NCI-H69 (cell line): ENCODE data around the gene ELFN1.
"Not testable (repeated sequence)": the region's sequence is repeated elsewhere in the genome, so short reads cannot be mapped to it uniquely, and the experiment has no call there.

Experiments
- DNase-seq: peaks from one replicate; lab custom pipeline; 2025; lab: John Stamatoyannopoulos, UW

ELFN1 gene

DNA sequence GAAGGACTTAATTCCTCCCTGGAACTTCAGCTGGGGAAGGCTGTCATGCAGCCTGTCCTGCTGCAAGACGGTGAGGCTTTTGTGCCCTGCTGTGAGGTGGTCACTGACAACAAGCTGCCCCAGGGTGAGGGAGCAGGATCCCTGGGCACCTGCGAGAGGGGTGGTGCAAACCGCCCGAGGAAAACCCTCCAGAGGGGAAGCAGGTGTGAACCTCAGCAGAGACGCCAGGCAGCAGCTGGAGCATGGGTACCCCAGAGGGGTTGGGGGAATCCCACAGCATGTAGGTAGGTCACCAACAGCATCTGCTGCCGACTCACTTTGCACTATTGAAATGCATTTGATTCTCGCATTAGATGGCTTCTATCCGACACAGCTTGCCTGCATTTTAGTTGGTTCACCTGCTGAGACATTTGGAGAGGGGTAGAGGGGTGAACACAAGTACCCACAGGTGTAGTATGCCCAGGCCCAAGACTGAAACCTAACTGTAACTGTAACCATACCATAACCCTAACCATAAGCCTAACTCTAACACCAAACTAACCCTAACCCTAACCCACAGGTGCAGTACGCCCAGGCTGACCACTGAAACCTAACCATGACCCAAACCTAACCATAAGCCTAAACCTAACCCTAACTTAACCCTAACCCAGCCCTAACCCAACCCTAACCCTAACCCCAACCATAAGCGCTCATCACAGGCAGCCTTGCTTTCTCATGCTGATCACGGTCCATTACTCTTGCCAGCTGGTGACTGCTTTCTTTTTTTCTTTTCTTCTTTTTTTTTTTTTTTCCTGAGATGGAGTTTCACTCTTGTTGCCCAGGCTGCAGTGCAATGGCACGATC lies 85.9 kb downstream of the ELFN1 start:
- DNase-seq, result no peak

DNA sequence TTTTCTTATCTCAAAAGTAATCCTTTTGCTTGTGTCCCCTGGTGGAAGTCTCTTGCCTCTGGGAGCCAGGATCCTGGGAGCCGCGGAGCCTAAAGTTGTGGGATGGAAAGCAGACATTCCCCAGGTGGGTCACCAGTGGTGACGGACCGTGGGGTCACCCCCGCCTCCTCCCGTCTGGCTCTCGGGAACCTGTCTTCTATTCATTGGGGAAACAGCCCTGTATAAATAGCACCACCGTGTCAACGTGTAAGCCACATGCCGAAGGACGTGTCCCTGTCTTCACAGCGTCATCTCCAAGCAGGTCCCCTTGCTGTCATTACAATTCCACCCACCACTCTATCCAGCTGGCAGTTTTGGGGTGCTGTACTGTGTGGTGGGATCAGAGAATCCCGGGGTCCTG lies 87.5 kb downstream of the ELFN1 start:
- DNase-seq, result no peak

DNA sequence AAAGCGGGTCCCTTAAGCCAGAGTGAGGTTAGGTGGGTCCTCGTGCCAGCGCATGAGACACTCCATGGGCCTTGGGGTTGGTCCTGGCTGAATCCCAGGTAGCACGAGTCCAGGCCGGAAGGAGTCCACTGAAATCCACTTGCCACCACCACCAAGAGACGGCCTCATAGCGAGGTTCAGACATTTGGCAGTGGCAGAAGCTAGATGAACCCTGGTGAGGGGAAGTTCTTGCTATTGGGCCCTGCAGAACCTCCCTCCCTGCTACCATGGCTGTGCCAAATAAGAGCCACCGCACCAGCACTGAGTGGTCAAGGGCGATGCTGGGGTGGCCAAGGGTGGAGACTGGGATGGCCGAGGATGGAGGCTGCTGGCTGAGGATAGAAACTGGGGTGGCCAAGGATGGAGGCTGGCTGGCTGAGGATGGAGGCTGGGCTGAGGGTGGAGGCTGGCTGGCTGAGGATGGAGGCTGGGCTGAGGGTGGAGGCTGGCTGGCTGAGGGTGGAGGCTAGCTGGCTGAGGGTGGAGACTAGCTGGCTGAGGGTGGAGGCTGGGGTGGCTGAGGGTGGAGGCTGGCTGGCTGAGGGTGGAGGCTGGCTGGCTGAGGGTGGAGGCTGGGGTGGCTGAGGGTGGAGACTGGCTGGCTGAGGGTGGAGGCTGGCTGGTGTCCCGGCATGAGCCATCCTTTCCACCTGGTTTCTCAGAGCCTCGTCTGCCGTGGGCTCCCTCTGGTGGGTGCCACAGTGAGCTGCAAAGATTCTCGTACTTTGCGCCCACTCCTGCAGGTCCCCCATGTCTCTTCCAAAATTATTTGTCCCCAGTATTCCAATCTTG lies 88.2 kb downstream of the ELFN1 start:
- DNase-seq, result peak; percentile 46

GRCh38 chr7:1758859-1759521 lies 88.9 kb downstream of the ELFN1 start:
- DNase-seq, result no peak

GRCh38 chr7:1761097-1761496 lies 91.0 kb downstream of the ELFN1 start:
- DNase-seq, result no peak

DNA sequence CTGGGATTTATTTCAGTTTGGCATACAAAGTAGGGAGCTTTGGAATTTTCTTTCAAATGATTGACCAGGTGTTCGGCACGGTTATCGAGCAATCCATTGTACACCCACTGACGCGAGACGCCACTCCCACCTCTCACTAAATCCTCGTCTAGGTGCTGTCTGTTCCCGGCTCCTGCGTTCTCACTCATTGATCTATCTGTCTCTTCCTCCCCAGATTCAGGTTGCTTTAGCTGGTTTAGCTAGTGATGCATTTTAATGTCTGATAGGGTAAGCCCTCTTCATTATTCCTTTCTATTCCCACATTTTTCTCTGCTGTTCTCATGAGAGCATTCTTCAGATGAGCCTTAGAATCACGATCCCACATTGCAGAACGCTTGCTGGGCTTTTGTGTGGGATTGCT lies 91.7 kb downstream of the ELFN1 start:
- DNase-seq, result no peak

- DNase-seq, result no peak
These were observed 92.3 kb downstream of the ELFN1 start for GRCh38 chr7:1762238-1762945.

- no peak for DNase-seq
These were observed 93.0 kb downstream of the ELFN1 start for GRCh38 chr7:1763033-1763432.

- not testable (repeated sequence) for DNase-seq
These were observed 93.8 kb downstream of the ELFN1 start for GRCh38 chr7:1763911-1764310.

- DNase-seq, result no peak
These were observed 95.3 kb downstream of the ELFN1 start for GRCh38 chr7:1765336-1765735.

DNA sequence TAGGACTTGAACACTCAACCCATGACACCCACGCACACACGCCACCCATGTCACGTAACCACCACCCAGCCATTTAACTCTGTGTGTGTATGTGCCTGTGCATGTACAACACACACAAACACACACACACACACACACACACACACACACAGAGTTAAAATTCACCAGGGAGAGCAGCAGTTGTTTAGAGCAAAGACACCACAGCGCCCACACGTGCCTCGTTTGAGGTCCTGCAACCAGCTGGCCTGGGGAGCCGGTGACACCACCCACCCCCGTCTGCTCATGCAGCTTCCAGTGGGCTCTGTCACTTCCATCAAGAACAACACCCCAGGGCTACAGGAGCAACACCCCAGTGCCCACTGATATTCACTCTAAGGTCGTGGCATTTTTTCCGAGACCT lies 97.4 kb downstream of the ELFN1 start:
- DNase-seq, result peak; percentile 53

DNA sequence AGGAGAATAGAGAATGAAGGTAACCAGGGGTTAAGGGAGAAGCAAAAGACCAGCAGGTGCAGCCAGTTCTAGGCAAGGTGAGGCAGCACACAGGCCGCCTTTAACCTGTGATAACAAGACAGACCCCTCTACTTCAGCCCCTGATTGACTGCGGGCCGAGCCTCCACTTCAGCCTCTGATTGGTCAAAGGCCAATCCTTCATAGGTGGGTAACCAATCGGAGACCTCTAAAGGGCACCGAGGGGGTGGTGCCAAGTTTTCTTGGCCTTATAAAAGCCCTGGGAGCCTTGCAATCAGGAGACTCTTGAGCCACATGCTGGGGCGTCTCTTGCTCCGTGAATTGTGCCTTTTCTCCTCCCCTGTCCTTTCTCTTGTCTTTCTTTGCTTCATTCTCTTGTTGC lies 98.8 kb downstream of the ELFN1 start:
- DNase-seq, result no peak

DNA sequence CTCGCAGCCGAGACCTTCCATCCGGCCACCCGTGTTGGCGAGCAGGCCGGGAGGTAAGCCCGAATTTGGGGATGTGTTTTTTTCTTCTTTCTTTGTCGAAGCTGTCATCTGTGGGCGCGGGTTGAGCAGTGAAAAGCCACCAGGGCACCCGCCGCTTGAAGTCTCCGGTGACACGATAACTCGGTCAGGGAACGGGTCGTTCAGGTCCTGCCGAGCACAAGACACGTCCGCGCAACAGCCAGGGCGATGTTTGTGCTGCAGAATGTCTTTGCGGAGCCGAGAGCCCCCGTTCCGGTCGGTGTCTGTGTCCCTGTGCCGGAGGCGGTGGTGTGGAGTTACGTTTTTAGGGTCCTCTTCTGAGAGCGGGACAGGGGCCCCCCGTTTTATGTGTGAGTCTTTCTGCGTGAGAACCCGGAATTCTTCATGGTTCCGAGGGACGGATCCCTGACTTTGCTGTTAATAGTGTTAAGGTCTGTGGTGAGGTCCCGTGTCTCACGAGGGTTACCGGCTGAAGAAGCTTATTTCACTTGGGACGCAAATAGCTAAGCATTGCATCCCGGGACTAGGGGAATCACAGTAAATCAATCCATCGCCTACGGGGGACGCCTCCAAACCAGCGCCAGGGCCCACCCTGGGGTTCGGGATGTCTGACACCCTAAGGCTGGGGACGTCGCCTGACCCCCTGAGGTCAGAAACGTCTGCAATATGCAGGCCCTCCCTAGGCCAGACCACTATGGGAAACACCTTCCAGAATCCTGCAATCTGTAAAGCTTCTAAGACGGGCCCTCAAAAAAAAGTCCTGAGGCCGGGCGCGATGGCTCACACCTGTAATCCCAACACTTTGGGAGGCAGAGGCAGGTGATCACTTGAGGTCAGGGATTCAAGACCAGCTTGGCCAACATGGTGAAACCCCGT lies 99.5 kb downstream of the ELFN1 start:
- no peak for DNase-seq

DNA sequence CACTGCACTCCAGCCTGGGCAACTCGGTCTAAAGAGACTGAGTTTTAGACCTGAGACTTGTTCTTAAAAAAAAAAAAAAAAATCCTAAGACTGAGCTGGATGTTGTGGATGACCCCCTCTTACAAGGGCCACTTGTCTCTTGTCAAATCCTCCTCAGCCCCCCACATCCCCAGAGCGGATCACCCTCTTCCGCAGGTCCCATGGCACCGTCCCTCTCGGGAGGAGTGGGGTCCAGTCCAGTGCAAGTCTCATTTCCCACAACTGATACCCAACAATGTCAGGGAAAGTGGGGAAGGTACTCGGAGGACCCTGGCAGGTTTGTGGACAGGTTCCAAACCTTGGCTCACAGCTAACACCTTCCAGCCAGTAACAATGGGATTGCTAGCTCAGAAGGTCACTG lies 100.3 kb downstream of the ELFN1 start:
- no peak for DNase-seq

GRCh38 chr7:1775389-1775788 lies 105.3 kb downstream of the ELFN1 start:
- DNase-seq, result no peak

DNA sequence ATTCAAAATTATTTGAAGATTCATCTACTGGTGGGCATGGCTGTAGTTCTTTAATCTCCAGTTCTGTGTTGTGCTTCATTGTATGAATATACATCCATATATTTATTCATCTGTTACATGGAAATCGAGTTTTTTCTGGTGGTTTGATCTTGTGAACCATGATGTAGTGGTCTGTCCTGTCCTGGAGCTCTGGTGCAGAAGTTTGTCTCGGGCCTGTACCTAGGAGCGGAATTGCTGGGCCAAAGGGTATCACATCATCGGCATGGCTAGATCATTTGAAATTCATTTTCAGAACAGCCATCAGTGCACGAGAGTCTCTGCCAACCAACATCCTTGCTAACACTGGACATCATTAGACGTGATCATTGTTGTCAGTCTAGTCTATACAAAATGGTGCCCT lies 107.0 kb downstream of the ELFN1 start:
- DNase-seq, result no peak

DNA sequence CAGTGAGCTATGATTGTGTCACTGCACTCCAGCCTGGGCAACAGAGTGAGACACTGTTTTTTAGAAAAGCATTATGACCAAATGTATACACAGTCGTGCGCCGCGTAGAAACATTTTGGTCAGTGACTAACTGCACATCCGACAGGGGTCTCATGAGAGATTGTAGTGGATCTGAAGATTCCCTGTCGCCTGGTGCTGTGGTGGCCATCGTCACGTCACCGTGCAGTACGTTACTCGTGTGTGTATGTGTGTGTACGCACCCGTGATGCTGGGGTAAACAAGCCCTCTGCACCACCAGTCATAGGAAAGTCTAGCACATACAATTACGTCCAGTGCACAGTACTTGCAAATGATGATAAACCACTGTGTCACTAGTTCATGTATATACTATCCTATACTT lies 109.4 kb downstream of the ELFN1 start:
- no peak for DNase-seq

- DNase-seq, result no peak
These were observed 111.3 kb downstream of the ELFN1 start for GRCh38 chr7:1781369-1781768.

- DNase-seq, result no peak
These were observed 115.8 kb downstream of the ELFN1 start for GRCh38 chr7:1785839-1786238.

DNA sequence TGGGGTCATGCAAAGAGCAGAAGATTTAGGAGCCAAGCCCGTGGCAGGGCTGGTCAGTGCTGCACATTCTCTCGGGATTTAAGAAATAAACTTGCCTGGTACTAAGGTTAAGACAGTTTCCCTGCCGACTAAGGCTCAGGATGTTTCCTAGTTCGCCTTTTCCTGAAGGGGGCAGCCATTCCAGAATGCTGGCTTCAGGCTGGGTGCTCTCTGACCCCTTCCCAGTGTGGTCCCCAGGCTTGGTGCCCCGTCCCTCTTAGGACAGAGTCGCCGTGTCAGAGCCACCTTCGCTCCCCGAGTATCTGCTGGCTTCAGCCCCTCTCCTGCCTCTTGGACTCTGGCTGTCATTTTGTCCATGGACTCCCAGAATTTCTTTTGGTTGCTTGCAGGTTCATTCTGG lies 117.2 kb downstream of the ELFN1 start:
- no peak for DNase-seq

GRCh38 chr7:1787681-1788235 lies 117.7 kb downstream of the ELFN1 start:
- DNase-seq, result no peak
